D721Med (cell line): ENCODE results near the gene LRRN4.

Source experiments
- DNase-seq: peaks from one replicate; pipeline ENCODE4 v3.0.0; 2011; ENCODE audit warnings: low spot score; ENCODE audit not compliant: insufficient read length
- FAIRE-seq: peaks from 2 replicates; lab custom pipeline; 2011; peaks lifted over from hg19 to GRCh38; lab: Jason Lieb, UNC
- CTCF ChIP-seq: IDR thresholded peaks from 2 replicates; pipeline ENCODE4 v1.5.1; 2012; ENCODE audit warnings: mild to moderate bottlenecking, control low read depth; ENCODE audit not compliant: insufficient read depth; ENCODE audit errors: missing control alignments

LRRN4 gene

GRCh38 chr20:6053064-6053775, 640 bp downstream of the LRRN4 start:
- DNase-seq (no peak), FAIRE-seq (no peak)
- no peak for TF ChIP-seq CTCF

GRCh38 chr20:6051505-6051904, 2.4 kb downstream of the LRRN4 start:
- TF ChIP-seq CTCF: no peak
- FAIRE-seq (no peak), DNase-seq (no peak)

GRCh38 chr20:6048391-6048790, 5.5 kb downstream of the LRRN4 start:
- no peak for TF ChIP-seq CTCF
- FAIRE-seq: no peak
- DNase-seq: no peak

GRCh38 chr20:6046432-6046831, 7.4 kb downstream of the LRRN4 start:
- TF ChIP-seq CTCF: no peak
- DNase-seq (no peak), FAIRE-seq (no peak)

GRCh38 chr20:6045566-6045965, 8.3 kb downstream of the LRRN4 start:
- DNase-seq: no peak
- no peak for FAIRE-seq
- no peak for TF ChIP-seq CTCF

- FAIRE-seq: no peak
- TF ChIP-seq CTCF: no peak
- no peak for DNase-seq
These were observed 9.7 kb downstream of the LRRN4 start for GRCh38 chr20:6044115-6044514.

GRCh38 chr20:6041808-6042265, 12.0 kb downstream of the LRRN4 start:
- DNase-seq: no peak
- no peak for TF ChIP-seq CTCF
- no peak for FAIRE-seq
